OCI-LY7 (cell line): Measurements from ENCODE around the gene ZNF841. TPM values are rescaled to one million over a fixed set of nuclear protein-coding genes. Genes with fewer than 3 reads are reported as not detected.

ENCODE experiments used
- Bru-seq: library from RNA; stranded (reverse); fragments of 400-500 nt; gene quantifications from one replicate; lab custom pipeline; 2021; lab: Mats Ljungman, UMichigan
- BruChase-seq, 2 experiments: library from RNA; stranded (reverse); fragments of 400-500 nt; gene quantifications; one replicate each; lab custom pipeline; 2021; lab: Mats Ljungman, UMichigan
- BruUV-seq: library from RNA; stranded (reverse); fragments of 400-500 nt; replicated peaks from 2 replicates; lab custom pipeline; 2021; lab: Mats Ljungman, UMichigan
- CTCF ChIA-PET: fragments of 300-600 bp; sonication (Branson Sonifier 250); formaldehyde crosslinking; loops from one replicate; lab custom pipeline; 2022; ENCODE audit warnings: antibody characterized with exemption; ENCODE audit not compliant: unreplicated experiment; lab: Charles Lee
- POLR2A ChIA-PET: fragments of 300-600 bp; sonication (Branson Sonifier 250); formaldehyde crosslinking; loops from one replicate; lab custom pipeline; 2022; ENCODE audit warnings: antibody characterized with exemption; lab: Charles Lee
- DNase-seq: peaks from one replicate; pipeline ENCODE4 v3.0.0-alpha.2; 2015; ENCODE audit warnings: low spot score
- H2AFZ ChIP-seq: fragments of 200-600 bp; sonication (generic), shearing (Covaris generic); 2 replicates; pipeline ENCODE4 v1.6.1; 2014; ENCODE audit warnings: mild to moderate bottlenecking, antibody characterized with exemption, low read length, moderate library complexity
- H3K27ac ChIP-seq: fragments of 200-600 bp; sonication (generic); 2 replicates; pipeline ENCODE4 v1.5.1; 2014; ENCODE audit warnings: mixed run types, low read depth, mild to moderate bottlenecking, moderate library complexity, low read length, inconsistent platforms; ENCODE audit not compliant: poor library complexity, severe bottlenecking
- H3K36me3 ChIP-seq: fragments of 200-600 bp; sonication (generic); 2 replicates; pipeline ENCODE4 v1.6.1; 2014; ENCODE audit warnings: mild to moderate bottlenecking, antibody characterized with exemption, low read length, moderate library complexity, mixed read lengths; ENCODE audit not compliant: insufficient read depth
- H3K4me1 ChIP-seq: fragments of 200-600 bp; sonication (generic); 2 replicates; pipeline ENCODE4 v1.5.1; 2014; ENCODE audit warnings: mild to moderate bottlenecking, low read length; ENCODE audit not compliant: insufficient read depth, poor library complexity, severe bottlenecking
- H3K4me2 ChIP-seq: fragments of 200-600 bp; sonication (generic); 2 replicates; pipeline ENCODE4 v1.6.1; 2014; ENCODE audit warnings: mild to moderate bottlenecking, low read length
- H3K4me3 ChIP-seq: fragments of 200-600 bp; sonication (generic); 2 replicates; pipeline ENCODE4 v1.5.1; 2014; ENCODE audit warnings: mild to moderate bottlenecking, low read depth, low read length; ENCODE audit not compliant: poor library complexity, severe bottlenecking
- H3K79me2 ChIP-seq: fragments of 200-600 bp; sonication (generic); 2 replicates; pipeline ENCODE4 v1.6.1; 2016; ENCODE audit warnings: low read depth, mild to moderate bottlenecking, low read length, moderate library complexity, mixed read lengths; ENCODE audit not compliant: insufficient read depth
- H3K9me2 ChIP-seq: fragments of 200-600 bp; sonication (generic); 2 replicates; pipeline ENCODE4 v1.6.1; 2016; ENCODE audit warnings: mild to moderate bottlenecking, low read length, mixed read lengths; ENCODE audit not compliant: insufficient read depth
- H3K9me3 ChIP-seq: fragments of 200-600 bp; sonication (generic); 2 replicates; pipeline ENCODE4 v1.6.1; 2014; ENCODE audit warnings: mild to moderate bottlenecking, mixed run types, low read length, mixed read lengths
- H4K20me1 ChIP-seq: fragments of 200-600 bp; sonication (generic); 2 replicates; pipeline ENCODE4 v1.6.1; 2014; ENCODE audit warnings: mild to moderate bottlenecking, antibody characterized with exemption, low read length, moderate library complexity, mixed read lengths; ENCODE audit not compliant: insufficient read depth
- EZH2phosphoT487 ChIP-seq: fragments of 200-600 bp; sonication (generic); IDR thresholded peaks from 2 replicates; pipeline ENCODE4 v1.6.1; 2018; ENCODE audit warnings: low read depth, borderline replicate concordance, mild to moderate bottlenecking, mixed run types, antibody characterized with exemption, low read length, moderate library complexity, mixed read lengths
- intact Hi-C: fragments of 100-400 bp; cut with micrococcal nuclease; formaldehyde crosslinking; loops from one replicate; pipeline ENCODE4 v1.10.0; 2022; ENCODE audit not compliant: unreplicated experiment
- long read RNA-seq: library from polyadenylated mRNA; stranded (forward); transcript quantifications from one replicate; pipeline ENCODE4 v2.0.0, GENCODE V29; 2022
- total RNA-seq, 2 experiments: library from RNA; depleted of rRNA in 1 of 2; stranded (reverse); fragments of >200 nt in 1 of 2; shearing (Covaris generic) in 1 of 2; gene quantifications; 2 replicates each; pipeline ENCODE4 v1.2.3, GENCODE V29; 2014 to 2022
- TF ChIP-seq, protein P1 (sequence below): fragments of 200-600 bp; sonication (generic); conservative IDR thresholded peaks from 2 replicates; pipeline ENCODE4 v1.5.1; 2014; ENCODE audit warnings: mild to moderate bottlenecking, antibody characterized with exemption, low read length, moderate library complexity, mixed read lengths

The ZNF841 gene
- not detected in 2 replicates for total RNA-seq (2014; rRNA removed; shearing (Covaris generic))
- total RNA-seq (2022): not detected in 2 replicates
- percentile 9 among the genes with signal in this experiment for Bru-seq, nascent RNA
- percentile 5 among the genes with signal in this experiment for BruChase-seq, experiment 1, labeled RNA remaining after a 6-hour chase
- percentile 7 among the genes with signal in this experiment for BruChase-seq, experiment 2, labeled RNA remaining after a 2-hour chase
- long read RNA-seq: 0 reads

- CTCF ChIA-PET: no interaction called here
- no peak for TF ChIP-seq EZH2phosphoT487
- TF ChIP-seq, protein P1, sequence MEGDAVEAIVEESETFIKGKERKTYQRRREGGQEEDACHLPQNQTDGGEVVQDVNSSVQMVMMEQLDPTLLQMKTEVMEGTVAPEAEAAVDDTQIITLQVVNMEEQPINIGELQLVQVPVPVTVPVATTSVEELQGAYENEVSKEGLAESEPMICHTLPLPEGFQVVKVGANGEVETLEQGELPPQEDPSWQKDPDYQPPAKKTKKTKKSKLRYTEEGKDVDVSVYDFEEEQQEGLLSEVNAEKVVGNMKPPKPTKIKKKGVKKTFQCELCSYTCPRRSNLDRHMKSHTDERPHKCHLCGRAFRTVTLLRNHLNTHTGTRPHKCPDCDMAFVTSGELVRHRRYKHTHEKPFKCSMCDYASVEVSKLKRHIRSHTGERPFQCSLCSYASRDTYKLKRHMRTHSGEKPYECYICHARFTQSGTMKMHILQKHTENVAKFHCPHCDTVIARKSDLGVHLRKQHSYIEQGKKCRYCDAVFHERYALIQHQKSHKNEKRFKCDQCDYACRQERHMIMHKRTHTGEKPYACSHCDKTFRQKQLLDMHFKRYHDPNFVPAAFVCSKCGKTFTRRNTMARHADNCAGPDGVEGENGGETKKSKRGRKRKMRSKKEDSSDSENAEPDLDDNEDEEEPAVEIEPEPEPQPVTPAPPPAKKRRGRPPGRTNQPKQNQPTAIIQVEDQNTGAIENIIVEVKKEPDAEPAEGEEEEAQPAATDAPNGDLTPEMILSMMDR: no peak
- Histone ChIP-seq H3K9me3 (no peaks in the 10 kb centered on the region), H3K79me2 (no peaks in the 10 kb centered on the region), H3K4me2 (no peak within 1 kb of the TSS), H3K9me2 (no peaks in the 10 kb centered on the region), H4K20me1 (no peaks in the 10 kb centered on the region), H3K4me1 (no peaks in the 10 kb centered on the region), H3K27ac (no peak within 1 kb of the TSS), H3K4me3 (no peak within 1 kb of the TSS), H3K36me3 (no peaks in the 10 kb centered on the region), H2AFZ (no peak within 1 kb of the TSS)
- intact Hi-C loops: no loop called here
- POLR2A ChIA-PET: no interaction called here
- no TSS peak for BruUV-seq
- no peak for DNase-seq
These were observed at the start of gene ZNF841 for GRCh38 chr19:52095172-52096014. Gene ZNF841, minus strand, starts transcription at chr19:52095765. Its CDS starts 10,964 bp downstream, at chr19:52084801.

GRCh38 chr19:52142001-52142595 is 46.5 kb upstream of the ZNF841 start:
- Histone ChIP-seq H3K36me3 (no peaks in the 10 kb centered on the region), H3K79me2 (peaks cover 9% of the 10 kb centered on the region; the same call in 1 of the 2 replicates), H3K27ac (no peak overlapping the region), H3K4me3 (no peak overlapping the region), H4K20me1 (no peaks in the 10 kb centered on the region), H3K4me2 (no peak overlapping the region), H3K4me1 (peaks cover 25% of the 10 kb centered on the region), H3K9me3 (no peaks in the 10 kb centered on the region; the same call in 1 of the 2 replicates), H3K9me2 (no peaks in the 10 kb centered on the region), H2AFZ (no peak overlapping the region)
- no peak for DNase-seq
- BruUV-seq: no TSS peak
- TF ChIP-seq EZH2phosphoT487: no peak
- TF ChIP-seq, protein P1: no peak
- intact Hi-C loops: no loop called here
- CTCF ChIA-PET: no interaction called here
- POLR2A ChIA-PET: no interaction called here
